ENCODE data around the gene CPNE4.

- no peak for TF ChIP-seq CTCF (IDR thresholded peaks at IDR 0.05 in 8 of 11, conservative IDR thresholded peaks at IDR 0.05 in 3 of 11)
- TF ChIP-seq POLR2A (IDR thresholded peaks at IDR 0.05) = no peak
- no peak for TF ChIP-seq POLR2AphosphoS5 (IDR thresholded peaks at IDR 0.05)
Measured at GRCh38 chr3:131856171-131856570, 178.6 kb downstream of the CPNE4 start.
